Measurements from ENCODE around the gene ERI3. TPM values are rescaled to one million over a fixed set of nuclear protein-coding genes. Genes with fewer than 3 reads are reported as not detected.

ERI3 gene
- total RNA-seq, 1 experiment from 2014 or later: 74.7 TPM

- Mint-ChIP-seq H3K4me1 (peaks cover 38% of the 10 kb centered on the region), H3K36me3 (0 out of 2 replicates have a peak, but pooled peaks cover 3% of the 10 kb centered on the region), H3K27ac (no peak overlapping the region), H3K9me3 (no peaks in the 10 kb centered on the region), H3K4me3 (no peak overlapping the region), H3K27me3 (ENCODE audit: low read depth) (no peaks in the 10 kb centered on the region; the same call in 1 of the 2 replicates)
- ChIA-PET CTCF (interaction anchor here (1.0 to 2.4 kb wide), 6 partner anchors 14 to 249 kb away, joined by 3 to 7 read pairs (median 4); no protein-coding TSS in a partner anchor), POLR2A (no interaction called here)
- DNase-seq (ENCODE audit: low spot score) (no peak), ATAC-seq (no peak)
- TF ChIP-seq ZNF317 (CRISPR knock-in tag; IDR thresholded peaks at IDR 0.05; ENCODE audit: borderline replicate concordance, low read depth) (no peak), SOX15 (CRISPR knock-in tag; IDR thresholded peaks at IDR 0.05) (no peak)
These were observed 8.9 kb downstream of the ERI3 start for GRCh38 chr1:44346184-44346583.

GRCh38 chr1:44345187-44345775 is 9.8 kb downstream of the ERI3 start:
- H3K36me3 Mint-ChIP-seq: 0 out of 2 replicates have a peak, but pooled peaks cover 3% of the 10 kb centered on the region
- no peaks in the 10 kb centered on the region for H3K9me3 Mint-ChIP-seq
- ChIA-PET POLR2A (no interaction called here), CTCF (interaction anchor here (1.0 to 2.4 kb wide), 4 partner anchors 15 to 250 kb away, joined by 3 to 7 read pairs (median 6); no protein-coding TSS in a partner anchor)
- no peak for TF ChIP-seq SOX15 (CRISPR knock-in tag; IDR thresholded peaks at IDR 0.05)
- TF ChIP-seq FOXP1 (CRISPR knock-in tag; IDR thresholded peaks at IDR 0.05; ENCODE audit: borderline replicate concordance): no peak
- no peak for TF ChIP-seq ZNF512 (CRISPR knock-in tag; IDR thresholded peaks at IDR 0.05; ENCODE audit: borderline replicate concordance)
- TF ChIP-seq NFE2L1 (CRISPR knock-in tag; IDR thresholded peaks at IDR 0.05): no peak
- no peak for TF ChIP-seq ZNF281 (CRISPR knock-in tag; IDR thresholded peaks at IDR 0.05)
- no peak for TF ChIP-seq ZSCAN18 (CRISPR knock-in tag; IDR thresholded peaks at IDR 0.05)
- H3K27ac Mint-ChIP-seq: peak overlapping the region; percentile 37; the same call in 1 of the 2 replicates
- DNase-seq (ENCODE audit: low spot score) (no peak), ATAC-seq (no peak)
- H3K4me3 Mint-ChIP-seq: no peak overlapping the region
- H3K27me3 Mint-ChIP-seq (ENCODE audit: low read depth): no peaks in the 10 kb centered on the region
- peaks cover 47% of the 10 kb centered on the region for H3K4me1 Mint-ChIP-seq

GRCh38 chr1:44339731-44340130 is 15.3 kb downstream of the ERI3 start:
- CTCF ChIA-PET: interaction anchor here (0.7 to 2.4 kb wide), 8 partner anchors 21 to 256 kb away, joined by 3 to 11 read pairs (median 5); no protein-coding TSS in a partner anchor
- TF ChIP-seq ZNF423 (CRISPR knock-in tag; IDR thresholded peaks at IDR 0.05) (peak; percentile 97), ZNF121 (CRISPR knock-in tag; IDR thresholded peaks at IDR 0.05) (no peak)

GRCh38 chr1:44338136-44338535 is 16.9 kb downstream of the ERI3 start:
- peaks cover 46% of the 10 kb centered on the region for H3K36me3 Mint-ChIP-seq
- ChIA-PET POLR2A (no interaction called here), CTCF (interaction anchor here (1.2 to 2.4 kb wide), 4 partner anchors 20 to 257 kb away, joined by 3 to 11 read pairs (median 5); no protein-coding TSS in a partner anchor)
- H3K27ac Mint-ChIP-seq: no peak overlapping the region
- ATAC-seq (no peak), DNase-seq (ENCODE audit: low spot score) (no peak)
- no peak overlapping the region for H3K4me3 Mint-ChIP-seq
- H3K4me1 Mint-ChIP-seq: peaks cover 29% of the 10 kb centered on the region
- H3K27me3 Mint-ChIP-seq (ENCODE audit: low read depth): no peaks in the 10 kb centered on the region
- peaks cover 6% of the 10 kb centered on the region for H3K9me3 Mint-ChIP-seq
- TF ChIP-seq NR1H2 (CRISPR knock-in tag; IDR thresholded peaks at IDR 0.05) (no peak), ZNF232 (CRISPR knock-in tag; IDR thresholded peaks at IDR 0.05) (no peak), ZNF263 (CRISPR knock-in tag; IDR thresholded peaks at IDR 0.05; ENCODE audit: low read depth) (no peak), IRF1 (CRISPR knock-in tag; IDR thresholded peaks at IDR 0.05) (no peak), RELA (CRISPR knock-in tag; IDR thresholded peaks at IDR 0.05; ENCODE audit: borderline replicate concordance) (no peak), SMAD4 (CRISPR knock-in tag; IDR thresholded peaks at IDR 0.05) (no peak), EMX1 (CRISPR knock-in tag; IDR thresholded peaks at IDR 0.05) (no peak), MAX (CRISPR knock-in tag; IDR thresholded peaks at IDR 0.05) (no peak), ZSCAN18 (CRISPR knock-in tag; IDR thresholded peaks at IDR 0.05) (no peak)

More at GRCh38 chr1:44339731-44340130, 15.3 kb downstream of the ERI3 start:
- Mint-ChIP-seq H3K4me1 (peaks cover 29% of the 10 kb centered on the region), H3K27ac (no peak overlapping the region), H3K9me3 (peaks cover 6% of the 10 kb centered on the region), H3K4me3 (no peak overlapping the region), H3K36me3 (peaks cover 40% of the 10 kb centered on the region), H3K27me3 (ENCODE audit: low read depth) (no peaks in the 10 kb centered on the region)
- POLR2A ChIA-PET: interaction anchor here (0.7 kb wide), 1 partner anchor 12 kb away, joined by 3 read pairs; no protein-coding TSS in a partner anchor
- DNase-seq (ENCODE audit: low spot score): no peak
- peak; percentile 87 for ATAC-seq

All from WTC11 (cell line).